Hypothalamus (tissue), 51 donors: ENCODE measurements around the gene CHD1.
"Not testable (repeated sequence)": the region's sequence is repeated elsewhere in the genome, so short reads cannot be mapped to it uniquely, and the experiment has no call there.

ENCODE experiments used
- DNase-seq, 51 donors: peaks; one replicate each; lab custom pipeline; 2025; lab: John Stamatoyannopoulos, UW

The CHD1 gene

DNA sequence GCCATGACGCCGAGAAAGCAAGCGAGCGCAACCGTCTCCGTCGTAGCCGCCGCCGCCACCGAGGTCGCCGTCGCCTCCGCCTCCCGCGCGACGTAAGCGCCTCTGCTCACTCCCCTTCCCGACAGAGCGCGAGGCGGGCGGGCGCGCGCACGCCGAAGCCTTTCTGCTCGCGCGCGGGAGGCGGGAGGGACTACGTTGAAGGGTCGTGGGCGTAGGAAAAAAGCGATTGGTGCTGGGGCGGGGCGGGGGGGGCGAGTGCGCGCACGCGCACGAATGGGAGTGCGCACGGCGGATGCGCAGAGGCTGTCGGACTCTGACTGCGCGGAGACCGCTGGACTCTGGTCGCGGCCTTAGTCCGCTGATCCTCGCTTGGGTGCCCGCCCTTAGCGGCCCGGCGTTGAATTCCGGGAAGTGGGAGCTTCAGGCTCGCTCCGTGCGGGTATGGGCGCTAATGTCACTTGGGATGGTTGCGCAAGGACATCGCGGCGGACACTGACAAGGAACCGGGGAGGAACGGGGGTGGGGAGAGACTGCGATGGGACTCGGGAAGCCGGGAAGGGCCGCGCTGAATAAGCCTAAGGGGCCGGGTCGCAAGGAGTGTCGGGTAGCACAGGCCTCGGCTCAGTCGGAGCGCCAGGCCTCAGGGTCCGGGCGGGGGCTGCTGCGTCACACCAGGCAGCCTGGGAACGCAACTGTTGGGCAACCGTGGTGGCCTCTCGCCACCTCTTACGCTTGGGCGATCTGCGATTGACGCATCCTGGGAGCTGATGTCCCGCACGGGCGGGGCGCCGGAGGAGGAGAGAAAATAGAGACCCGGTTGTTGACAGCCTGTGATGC, at the start of gene CHD1:
Gene CHD1, minus strand, starts transcription at position 135 of the 837 bp plus-strand sequence. CDS start 2,621 bp downstream, outside the sequence.
- DNase-seq, result peak; percentile 68 to 98 (median 92)

DNA sequence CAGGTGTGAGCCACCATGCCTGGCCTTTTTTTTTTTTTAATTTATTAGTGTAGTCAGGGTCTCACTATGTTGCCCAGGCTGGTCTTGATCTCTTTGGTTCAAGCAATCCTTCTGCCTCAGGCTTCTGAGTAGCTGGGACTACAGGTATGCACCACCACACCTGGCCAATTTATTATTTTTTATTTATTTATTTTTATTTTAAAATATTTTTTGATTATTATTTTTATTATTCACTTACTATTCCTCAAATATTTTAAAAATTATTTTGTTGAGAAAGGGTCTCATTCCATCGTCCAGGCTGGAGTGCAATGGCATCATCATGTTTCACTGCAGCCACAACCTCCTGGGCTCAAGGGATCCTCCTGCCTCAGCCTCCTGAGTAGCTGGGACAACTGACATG, 49.7 kb upstream of the CHD1 start:
- DNase-seq, result no peak

DNA sequence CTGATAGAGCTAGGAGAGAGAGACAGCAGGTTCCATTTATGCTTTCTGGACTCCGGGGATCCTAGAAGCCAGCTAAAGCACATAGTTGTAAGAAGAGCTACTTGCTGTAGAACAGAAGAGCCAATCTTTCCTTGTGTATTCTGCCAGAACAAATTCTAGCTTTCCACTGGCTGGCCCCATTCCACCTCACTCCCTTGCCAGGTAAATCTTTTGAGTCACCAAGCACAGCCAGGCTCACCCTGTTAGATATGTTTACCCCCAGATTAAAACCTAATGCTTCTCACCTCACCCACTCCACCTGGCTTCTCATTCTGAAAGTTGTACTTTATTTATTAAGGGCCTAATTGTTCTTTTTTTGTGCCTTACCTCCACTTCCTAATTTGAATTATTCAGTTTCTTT, 48.9 kb upstream of the CHD1 start:
- no peak for DNase-seq

DNA sequence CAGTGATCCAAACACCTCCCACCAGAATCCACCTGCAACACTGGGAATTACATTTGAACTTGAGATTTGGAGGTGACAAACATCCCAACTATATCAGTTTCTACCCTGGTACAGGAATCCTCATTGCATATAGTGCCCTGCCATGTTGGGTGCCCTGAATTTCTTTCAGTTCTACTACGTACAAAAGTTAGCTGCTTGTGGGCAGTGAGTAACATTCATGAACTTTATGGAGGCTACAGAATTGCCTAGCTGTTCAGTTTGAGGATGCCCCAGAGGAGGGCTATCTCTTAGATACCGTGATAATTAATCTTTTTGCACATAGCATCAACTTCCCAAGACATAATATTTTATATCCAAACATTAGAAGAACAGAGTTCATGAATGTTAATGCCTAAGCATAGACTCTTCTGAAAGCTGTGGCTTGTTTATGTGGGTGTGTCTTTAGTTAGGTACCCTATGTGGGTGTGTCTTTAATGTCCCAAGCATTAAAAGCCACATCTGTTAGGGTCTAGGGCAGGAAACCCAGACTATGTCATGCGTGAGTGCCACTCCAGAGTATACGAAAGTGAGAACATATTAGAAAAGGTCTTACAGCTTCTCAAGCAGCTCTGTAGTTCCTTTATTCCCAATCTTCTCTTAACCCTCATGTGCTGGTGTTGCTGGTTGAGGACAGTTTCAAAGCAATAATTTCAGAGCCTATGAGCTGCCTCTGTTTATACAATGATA, 47.0 kb upstream of the CHD1 start:
- no peak for DNase-seq

DNA sequence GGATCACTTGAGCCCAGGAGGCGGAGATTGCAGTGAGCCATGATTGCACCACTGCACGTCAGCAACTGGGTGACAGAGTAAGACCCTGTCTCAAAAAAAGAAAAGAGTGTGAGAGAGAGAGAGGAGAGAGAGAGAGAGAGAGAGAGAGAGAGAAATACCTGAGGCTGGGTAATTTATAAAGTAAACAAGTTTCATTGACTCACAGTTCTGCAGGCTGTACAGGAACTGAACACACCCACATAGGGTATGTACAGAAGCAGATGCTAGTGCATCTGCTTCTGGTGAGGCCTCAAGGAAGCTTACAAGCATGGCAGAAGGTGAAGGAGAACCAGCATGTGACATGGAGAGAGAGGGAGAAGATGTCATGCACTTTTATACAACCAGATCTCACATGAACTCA, 46.4 kb upstream of the CHD1 start:
- DNase-seq, result no peak

DNA sequence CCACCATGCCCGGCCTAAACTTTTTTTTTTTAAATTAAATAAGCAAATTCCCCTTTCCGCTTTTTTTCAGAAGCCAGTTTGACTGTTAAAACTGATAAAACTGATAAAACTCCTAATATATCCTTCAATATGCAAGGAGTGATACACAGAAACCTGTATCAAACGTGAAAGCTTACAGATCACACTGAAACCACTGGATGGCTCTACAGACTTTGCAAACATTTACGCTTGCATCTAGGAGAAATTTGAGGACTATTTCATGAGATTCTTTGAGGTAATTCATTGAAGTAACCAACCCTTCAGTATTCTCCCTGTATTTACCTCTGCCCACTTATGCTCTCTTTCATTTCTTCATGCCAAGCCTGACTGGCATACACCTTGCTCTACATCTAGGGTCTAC, 40.6 kb upstream of the CHD1 start:
- no peak for DNase-seq

DNA sequence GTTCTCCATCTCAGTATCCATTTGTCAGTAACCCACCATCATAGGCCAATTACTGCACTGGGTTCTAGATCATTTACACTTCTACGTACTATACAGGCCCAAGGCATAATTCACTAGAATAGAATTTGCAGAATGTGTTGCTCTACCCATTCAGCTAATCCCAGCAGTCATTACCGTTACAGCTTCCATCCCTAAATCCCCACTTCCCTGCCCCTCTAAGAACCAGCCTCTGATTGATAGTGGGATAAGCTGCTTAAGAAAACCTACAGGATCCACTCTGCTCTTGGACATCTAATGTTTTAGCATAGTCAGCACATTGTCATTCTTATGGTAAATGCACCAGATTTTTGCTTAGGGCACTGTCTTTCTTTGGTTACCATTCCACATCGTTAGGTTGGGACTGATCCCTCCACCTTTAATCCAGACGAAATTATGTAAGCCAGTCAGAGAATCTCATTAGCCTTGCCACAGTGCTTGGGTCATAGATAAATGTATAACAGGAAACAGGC, 39.3 kb upstream of the CHD1 start:
- DNase-seq, result no peak

DNA sequence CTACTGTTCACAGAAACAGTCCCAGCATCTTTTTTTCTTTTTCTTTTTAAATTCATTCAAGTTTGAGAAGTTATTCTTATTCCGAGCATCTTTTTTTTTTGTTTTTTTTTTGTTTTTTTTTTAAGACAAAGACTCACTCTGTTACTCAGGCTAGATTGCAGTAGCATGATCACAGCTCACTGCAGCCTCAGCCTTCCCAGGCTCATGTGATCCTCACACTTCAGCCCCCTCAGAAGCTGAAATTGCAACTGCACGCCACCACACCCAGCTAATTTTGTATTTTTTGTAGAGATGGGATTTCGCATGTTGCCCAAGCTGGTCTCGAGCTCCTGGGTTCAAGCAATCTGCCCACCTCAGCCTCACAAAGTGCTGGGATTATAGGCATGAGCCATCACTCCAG, 36.4 kb upstream of the CHD1 start:
- DNase-seq, result no peak

DNA sequence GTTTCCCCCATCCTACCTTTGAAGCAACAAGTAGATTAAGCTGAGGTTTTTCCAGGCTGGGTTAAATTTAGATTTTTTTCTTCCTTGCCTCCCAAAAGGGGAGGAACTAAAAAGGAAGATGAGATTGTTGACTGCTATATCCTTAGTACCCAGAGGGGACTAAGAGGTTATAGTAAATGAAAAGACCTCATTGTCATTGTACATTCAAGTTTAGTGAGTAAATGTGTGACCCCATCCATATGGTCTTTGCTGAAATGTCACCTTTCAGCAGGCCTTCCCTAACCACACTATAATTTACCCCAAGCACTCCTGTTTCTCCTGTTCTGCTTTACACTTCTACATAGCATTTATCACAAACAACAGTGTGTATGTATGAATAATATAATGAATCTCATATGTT, 35.8 kb upstream of the CHD1 start:
- no peak for DNase-seq

DNA sequence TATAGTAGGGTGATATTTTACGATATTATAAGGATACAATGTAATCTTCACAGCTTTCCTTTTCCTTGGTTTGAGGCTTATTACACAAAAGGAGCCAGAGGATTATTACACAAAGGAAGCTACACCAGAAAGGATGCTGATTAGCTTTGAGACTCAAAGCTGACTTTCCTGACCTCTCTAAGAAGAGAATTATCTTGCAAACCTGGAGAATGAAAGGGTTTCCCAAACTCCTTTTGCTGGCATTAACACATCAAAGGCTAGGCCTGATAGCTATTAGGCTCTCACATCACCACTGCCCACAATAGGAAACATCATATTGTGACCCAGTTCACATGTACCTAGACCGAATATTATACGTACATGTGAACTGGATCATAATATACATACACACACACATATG, 34.2 kb upstream of the CHD1 start:
- DNase-seq, result no peak

DNA sequence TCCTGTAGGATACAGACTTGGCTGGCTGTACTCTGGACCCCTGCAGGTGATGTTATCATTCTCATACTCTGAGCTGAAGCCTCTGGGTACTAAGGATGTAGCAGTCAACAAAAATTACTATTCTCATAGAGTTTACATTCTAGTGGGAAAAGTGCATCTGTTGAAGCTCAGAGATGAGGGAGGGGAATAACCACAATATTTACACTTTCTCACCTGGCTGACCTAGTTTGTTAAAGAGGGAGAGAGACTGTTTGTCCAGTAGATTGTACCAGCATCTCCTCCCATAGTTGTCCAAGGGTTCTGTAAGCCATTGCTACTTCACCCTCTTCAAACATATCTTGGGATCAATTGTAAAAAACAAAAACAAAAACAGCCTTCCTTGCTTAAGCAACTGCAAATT, 33.8 kb upstream of the CHD1 start:
- DNase-seq, result no peak

DNA sequence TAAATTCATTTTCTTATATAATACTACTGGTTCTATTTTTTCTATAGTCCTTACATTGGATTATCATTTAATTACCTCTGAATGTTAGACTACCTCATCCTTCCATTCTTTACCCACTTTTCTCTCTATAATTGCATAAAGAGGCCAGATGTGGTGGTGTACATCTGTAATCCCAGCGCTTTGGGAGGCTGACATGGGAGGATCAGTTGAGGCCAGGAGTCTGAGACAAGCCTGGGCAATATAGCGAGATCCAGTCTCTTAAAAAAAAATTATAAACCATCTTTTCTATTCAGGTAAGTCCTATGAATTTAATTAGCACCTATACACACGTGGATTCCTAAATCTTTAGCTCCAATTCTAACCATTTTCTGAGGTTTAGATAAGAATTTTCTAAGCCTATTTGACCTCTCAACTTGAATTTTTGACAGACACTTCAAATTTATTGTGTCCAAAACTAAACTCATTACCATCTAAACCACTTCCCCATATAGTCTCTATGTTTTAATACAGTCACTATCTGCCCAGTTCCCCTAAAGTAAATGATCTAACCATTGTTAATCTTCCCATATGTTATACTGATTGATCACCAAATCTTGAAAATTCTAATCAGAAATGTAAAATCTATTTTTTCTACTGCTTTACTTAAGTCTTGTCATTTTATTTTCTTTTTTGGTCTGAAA, 33.0 kb upstream of the CHD1 start:
- no peak for DNase-seq

DNA sequence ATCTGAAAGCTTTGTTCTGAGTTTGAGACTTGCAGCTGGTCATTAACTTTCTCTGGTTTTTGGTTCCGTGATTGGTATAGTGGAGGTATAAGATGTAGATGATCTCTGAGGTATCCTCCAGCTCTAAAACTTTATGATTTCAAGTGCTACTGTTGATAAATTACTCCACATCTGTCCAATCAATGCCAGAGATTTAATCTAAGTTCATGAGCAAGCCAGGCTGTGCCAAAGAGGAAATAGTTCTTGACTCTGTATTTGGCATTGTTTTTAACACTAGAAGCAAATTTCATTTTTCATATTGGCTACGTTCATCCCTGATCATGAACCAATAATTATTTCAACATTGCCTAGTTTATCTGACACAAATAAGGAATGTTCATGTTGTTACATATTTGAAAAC, 28.5 kb upstream of the CHD1 start:
- no peak for DNase-seq

DNA sequence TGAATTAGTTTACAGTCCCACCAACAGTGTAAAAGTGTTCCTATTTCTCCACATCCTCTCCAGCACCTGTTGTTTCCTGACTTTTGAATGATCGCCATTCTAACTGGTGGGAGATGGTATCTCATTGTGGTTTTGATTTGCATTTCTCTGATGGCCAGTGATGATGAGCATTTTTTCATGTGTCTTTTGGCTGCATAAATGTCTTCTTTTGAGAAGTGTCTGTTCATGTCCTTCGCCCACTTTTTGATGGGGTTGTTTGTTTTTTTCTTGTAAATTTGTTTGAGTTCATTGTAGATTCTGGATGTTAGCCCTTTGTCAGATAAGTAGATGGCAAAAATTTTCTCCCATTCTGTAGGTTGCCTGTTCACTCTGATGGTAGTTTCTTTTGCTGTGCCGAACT, 27.1 kb upstream of the CHD1 start:
- DNase-seq, result not testable (repeated sequence)

DNA sequence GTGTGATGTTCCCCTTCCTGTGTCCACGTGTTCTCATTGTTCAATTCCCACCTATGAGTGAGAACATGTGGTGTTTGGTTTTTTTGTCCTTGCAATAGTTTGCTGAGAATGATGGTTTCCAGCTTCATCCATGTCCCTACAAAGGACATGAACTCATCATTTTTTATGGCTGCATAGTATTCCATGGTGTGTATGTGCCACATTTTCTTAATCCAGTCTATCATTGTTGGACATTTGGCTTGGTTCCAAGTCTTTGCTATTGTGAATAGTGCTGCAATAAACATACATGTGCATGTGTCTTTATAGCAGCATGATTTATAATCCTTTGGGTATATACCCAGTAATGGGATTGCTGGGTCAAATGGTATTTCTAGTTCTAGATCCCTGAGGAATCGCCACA, 26.7 kb upstream of the CHD1 start:
- not testable (repeated sequence) for DNase-seq

DNA sequence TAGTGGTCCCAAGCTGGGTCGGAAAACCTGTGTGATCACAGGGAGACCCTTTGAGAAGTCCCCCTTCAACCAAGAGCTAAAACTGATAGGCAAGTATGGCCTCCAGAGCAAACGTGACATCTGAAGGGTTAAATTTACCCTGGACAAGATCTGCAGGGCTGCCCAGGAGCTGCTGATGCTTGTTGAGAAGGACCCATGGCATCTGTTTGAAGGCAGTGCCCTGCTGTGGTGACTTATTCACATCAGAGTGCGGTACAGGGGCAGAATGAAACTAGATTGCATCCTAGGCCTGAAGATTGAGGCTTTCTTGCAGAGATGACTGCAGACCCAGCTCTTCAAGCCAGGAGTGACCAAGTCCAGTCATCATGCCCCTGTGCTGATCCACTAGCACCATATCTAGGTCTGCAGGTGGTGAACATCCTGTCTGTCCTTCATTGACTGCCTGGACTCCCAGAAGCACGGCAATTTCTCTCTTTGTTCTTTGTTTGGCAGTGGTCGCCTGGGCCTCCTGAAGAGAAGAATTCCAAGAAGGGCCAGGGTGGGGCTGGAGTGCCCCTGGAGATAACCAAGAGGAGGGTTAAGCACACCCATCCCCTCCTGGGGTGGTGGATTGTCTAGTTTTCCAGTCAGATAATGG, 25.7 kb upstream of the CHD1 start:
- DNase-seq, result no peak

DNA sequence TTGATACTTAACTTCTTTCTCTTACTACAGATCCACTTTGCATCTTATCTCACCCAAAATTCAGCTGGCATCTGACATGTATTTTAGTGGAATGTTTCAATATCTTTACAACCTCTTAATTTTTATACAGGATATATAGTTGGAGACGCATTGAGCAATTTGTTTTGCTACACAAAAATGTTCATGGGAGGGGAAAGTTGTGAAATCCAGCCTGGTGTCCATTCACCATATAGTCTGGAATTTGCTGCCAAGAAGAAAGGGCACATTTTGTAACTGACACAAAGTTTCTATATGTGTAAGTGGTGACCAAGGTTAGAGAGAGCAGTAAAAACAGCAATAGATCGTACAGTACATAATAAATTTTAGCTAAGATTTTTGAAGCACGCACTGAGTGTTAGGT, 14.0 kb upstream of the CHD1 start:
- no peak for DNase-seq

DNA sequence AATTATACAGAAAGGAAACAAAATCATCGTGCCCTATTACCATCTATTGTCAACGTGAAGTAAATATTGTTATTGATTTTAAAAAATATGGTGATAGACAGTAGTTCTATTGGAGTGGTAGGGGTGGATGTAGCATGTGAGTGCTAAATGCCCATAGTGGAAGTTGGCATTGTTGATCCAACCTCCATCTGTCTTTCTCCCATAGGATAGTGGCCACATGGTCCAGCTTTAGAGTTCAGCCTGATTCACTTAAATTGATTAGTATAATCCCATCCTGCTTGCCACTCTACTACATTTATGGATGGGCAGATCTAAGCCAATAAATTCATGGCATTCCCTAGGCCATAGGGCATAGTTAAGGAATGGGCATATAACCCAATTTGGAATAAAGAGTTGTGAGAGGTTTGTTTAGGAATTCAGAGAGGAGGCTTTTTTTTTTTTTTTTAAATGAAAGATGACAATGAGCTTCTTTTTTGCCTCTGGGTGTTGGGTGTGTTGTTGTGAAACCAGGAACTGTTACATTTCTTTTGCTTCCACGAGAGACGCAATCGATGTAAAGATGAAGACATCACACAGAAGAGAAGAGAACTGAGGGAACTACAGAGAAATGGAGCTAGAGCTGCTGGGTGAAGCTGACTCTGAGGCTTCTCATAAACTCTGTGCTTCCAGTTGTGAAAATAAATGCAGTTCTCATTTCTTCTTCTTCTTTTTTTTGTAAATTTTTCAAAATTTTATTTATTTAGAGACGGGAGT, 12.5 kb upstream of the CHD1 start:
- no peak for DNase-seq

DNA sequence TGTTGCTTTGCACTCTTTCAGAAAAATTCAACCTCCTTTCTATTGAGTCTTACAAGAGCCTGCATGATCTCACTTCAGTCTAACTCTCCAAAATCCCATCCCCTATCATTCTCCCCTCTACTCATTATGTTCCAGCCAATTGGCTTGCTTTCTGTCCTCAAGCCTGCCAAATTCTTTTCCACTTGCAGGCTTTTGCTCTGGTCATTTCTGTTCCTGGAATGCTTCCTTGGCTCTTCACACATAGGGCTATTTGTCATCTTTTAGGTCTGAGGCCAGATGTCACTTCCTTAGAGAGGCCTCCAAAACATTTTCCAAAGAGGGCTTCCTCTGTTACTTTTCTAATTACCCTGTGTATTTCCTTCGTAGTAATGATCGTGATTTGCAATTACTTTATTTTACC, 11.8 kb upstream of the CHD1 start:
- DNase-seq, result peak in 11 of 51 donors; percentile 1 to 52 (median 7)

DNA sequence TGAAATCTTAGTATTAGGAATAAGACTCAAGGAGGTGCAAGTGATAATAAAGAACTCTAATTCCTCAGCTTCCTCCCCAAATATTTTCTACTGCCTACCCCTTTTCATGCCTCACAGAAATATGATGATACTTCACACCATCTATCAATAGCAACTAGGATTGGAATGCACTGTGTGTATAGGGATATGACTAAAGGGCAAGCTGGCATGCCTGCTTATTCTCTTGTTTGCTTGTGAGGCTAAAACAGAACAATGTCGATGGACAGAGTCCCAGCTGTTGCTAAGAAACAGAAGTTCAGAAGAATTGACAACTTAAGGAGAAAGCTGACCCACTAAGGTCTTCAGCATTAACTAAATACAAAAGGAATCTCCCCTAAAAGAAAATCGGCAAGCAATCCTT, 9.7 kb upstream of the CHD1 start:
- no peak for DNase-seq
